HG03354 (cell line): ENCODE measurements around the gene NMNAT2.

Experiments
- ATAC-seq: cut with Tn5 transposase; IDR thresholded peaks from one replicate; pipeline ENCODE4 v1.9.1; 2021; ENCODE audit warnings: mild to moderate bottlenecking; ENCODE audit not compliant: unreplicated experiment, poor library complexity, severe bottlenecking

The NMNAT2 gene

DNA sequence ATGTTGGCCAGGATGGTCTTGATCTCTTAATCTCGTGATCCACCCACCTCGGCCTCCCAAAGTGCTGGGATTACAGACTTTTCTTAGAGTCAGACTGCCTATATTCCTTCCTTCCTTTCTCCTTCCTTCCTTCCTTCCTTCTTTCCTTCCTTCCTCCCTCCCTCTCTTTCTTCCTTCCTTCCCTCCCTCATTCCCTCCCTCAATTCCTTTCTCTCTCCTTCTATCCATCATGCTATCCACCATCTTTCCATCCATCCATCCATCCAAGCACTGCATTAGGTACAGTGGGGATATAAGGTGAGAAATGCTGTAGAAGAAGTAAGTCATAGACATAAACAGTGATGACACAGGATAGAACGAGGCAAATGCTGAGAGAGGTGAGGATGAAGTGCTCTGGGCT, 218.9 kb downstream of the NMNAT2 start:
- no peak for ATAC-seq

DNA sequence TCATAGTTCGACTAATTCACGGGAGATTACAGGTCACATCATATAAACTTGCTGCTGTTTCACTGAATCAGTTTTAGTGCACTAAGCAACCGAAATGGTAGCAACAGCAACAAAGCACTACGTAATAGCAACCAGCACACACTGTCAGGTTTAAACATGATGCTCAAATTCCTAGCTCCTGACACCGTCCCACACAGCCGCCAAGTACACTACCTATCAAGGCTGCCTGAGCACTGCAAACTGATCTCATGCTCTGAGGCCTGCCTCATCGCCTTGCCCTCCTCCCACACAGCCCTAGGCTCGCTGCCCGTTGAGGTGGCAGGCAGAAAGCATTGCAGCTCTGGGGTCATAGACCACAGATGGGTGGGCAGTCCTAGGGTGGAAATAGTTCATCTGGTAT, 219.7 kb downstream of the NMNAT2 start:
- ATAC-seq, result no peak
